OCI-M1 (cell line): Measurements from ENCODE around the gene CDC42EP4.
"Not testable (repeated sequence)": the region's sequence is repeated elsewhere in the genome, so short reads cannot be mapped to it uniquely, and the experiment has no call there.

ENCODE experiments used
- DNase-seq: peaks from one replicate; lab custom pipeline; 2025; lab: John Stamatoyannopoulos, UW

The CDC42EP4 gene

GRCh38 chr17:73278465-73279453 is 33.0 kb downstream of the CDC42EP4 start:
- DNase-seq: no peak

GRCh38 chr17:73278049-73278464 is 33.7 kb downstream of the CDC42EP4 start:
- no peak for DNase-seq

- no peak for DNase-seq
Measured at GRCh38 chr17:73274490-73274889, 37.3 kb downstream of the CDC42EP4 start.

- DNase-seq: no peak
Measured at GRCh38 chr17:73272906-73273218, 38.9 kb downstream of the CDC42EP4 start.

- DNase-seq: no peak
Measured at GRCh38 chr17:73271072-73271471, 40.7 kb downstream of the CDC42EP4 start.

- no peak for DNase-seq
Measured at GRCh38 chr17:73269791-73270190, 42.0 kb downstream of the CDC42EP4 start.

GRCh38 chr17:73269329-73269615 is 42.5 kb downstream of the CDC42EP4 start:
- no peak for DNase-seq

- no peak for DNase-seq
Measured at GRCh38 chr17:73268582-73269328, 43.0 kb downstream of the CDC42EP4 start.

- no peak for DNase-seq
Measured at GRCh38 chr17:73267648-73268537, 43.9 kb downstream of the CDC42EP4 start.

GRCh38 chr17:73266796-73267195 is 45.0 kb downstream of the CDC42EP4 start:
- no peak for DNase-seq

GRCh38 chr17:73265646-73266640 is 45.9 kb downstream of the CDC42EP4 start:
- DNase-seq: no peak

- not testable (repeated sequence) for DNase-seq
Measured at GRCh38 chr17:73264448-73264847, 47.4 kb downstream of the CDC42EP4 start.

- DNase-seq: no peak
Measured at GRCh38 chr17:73262676-73263642, 48.8 kb downstream of the CDC42EP4 start.

GRCh38 chr17:73261952-73262675 is 49.7 kb downstream of the CDC42EP4 start:
- DNase-seq: no peak

- DNase-seq: no peak
Measured at GRCh38 chr17:73261617-73261951, 50.2 kb downstream of the CDC42EP4 start, which contains the start of gene CPSF4L. Gene CPSF4L, minus strand, starts transcription at chr17:73261880. Its CDS starts 62 bp downstream, at chr17:73261818.

- no peak for DNase-seq
Measured at GRCh38 chr17:73257516-73257915, 54.3 kb downstream of the CDC42EP4 start.

- DNase-seq: no peak
Measured at GRCh38 chr17:73256220-73256619, 55.6 kb downstream of the CDC42EP4 start.

- peak; percentile 67 for DNase-seq
Measured at GRCh38 chr17:73255671-73256181, 56.1 kb downstream of the CDC42EP4 start.

GRCh38 chr17:73251871-73252270 is 59.9 kb downstream of the CDC42EP4 start:
- DNase-seq: no peak
